Cardiac septum (tissue), 1 donor: ENCODE results near the gene NKX2-3. TPM values are rescaled to one million over a fixed set of nuclear protein-coding genes. Genes with fewer than 3 reads are reported as not detected.

Experiments used
- DNase-seq: peaks from one replicate; pipeline ENCODE4 v3.0.0-alpha.2; 2020; ENCODE audit warnings: low spot score
- intact Hi-C: fragments of 100-400 bp; cut with DNase I; formaldehyde crosslinking; loops from one replicate; pipeline ENCODE4 v1.14.0; 2022
- total RNA-seq: library from RNA; stranded (reverse); fragmentation: NEBNext Ultra II Directional; extraction: Animal tissue kit (Norgen Biotek cat#: 25700); gene quantifications from one replicate; pipeline ENCODE4 v1.2.1, GENCODE V29; 2021
- donor health status: DM: no; HTN: no; CAD: no.

Gene NKX2-3
- total RNA-seq, 1 donor from 2014 or later, result not detected

DNA sequence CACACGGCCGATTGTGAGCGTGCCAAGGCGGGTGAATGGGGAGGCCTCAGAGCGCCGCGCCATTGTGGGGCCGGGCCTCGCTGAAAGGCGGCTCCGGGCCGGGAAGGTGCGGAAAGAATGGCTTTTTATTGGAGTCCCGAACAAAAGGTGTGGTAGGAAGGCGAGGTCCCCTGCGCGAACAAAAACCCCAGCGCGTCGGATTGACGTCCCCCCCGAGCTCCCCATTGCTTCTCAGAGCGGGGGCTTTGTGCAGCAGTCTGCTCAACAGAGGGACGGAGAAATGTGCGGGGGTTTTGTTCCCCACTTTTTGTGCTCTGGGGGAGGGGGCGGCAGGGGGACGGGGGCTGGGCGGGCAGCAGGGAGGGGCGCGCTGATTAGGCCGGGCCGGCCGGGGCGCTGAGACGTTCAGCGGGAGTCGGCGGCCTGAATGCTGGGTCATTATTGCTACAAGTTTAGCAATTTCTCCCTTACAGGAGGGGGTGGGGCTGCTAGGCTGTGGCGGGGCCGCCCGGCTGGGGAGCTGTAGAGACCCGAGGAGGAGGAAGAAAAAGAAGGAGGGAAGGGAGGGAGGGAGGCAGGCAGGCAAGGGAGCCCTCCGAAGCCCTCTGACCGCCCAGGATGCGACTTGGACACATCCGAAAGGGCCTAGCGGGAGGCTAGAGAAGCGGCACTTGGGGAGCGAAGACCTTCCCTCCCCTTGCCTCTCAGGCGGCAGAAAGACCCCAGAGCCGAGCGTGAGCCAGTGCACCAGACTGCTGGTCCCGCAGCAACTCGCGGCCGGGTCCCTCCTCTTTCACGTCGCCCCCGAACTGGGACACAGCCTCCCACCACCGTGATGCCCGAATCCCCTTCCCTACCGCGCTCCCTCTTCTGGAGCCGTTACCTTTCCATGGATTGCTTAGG lies 4.6 kb downstream of the NKX2-3 start:
- DNase-seq, result no peak
- intact Hi-C loops, result no loop called here

DNA sequence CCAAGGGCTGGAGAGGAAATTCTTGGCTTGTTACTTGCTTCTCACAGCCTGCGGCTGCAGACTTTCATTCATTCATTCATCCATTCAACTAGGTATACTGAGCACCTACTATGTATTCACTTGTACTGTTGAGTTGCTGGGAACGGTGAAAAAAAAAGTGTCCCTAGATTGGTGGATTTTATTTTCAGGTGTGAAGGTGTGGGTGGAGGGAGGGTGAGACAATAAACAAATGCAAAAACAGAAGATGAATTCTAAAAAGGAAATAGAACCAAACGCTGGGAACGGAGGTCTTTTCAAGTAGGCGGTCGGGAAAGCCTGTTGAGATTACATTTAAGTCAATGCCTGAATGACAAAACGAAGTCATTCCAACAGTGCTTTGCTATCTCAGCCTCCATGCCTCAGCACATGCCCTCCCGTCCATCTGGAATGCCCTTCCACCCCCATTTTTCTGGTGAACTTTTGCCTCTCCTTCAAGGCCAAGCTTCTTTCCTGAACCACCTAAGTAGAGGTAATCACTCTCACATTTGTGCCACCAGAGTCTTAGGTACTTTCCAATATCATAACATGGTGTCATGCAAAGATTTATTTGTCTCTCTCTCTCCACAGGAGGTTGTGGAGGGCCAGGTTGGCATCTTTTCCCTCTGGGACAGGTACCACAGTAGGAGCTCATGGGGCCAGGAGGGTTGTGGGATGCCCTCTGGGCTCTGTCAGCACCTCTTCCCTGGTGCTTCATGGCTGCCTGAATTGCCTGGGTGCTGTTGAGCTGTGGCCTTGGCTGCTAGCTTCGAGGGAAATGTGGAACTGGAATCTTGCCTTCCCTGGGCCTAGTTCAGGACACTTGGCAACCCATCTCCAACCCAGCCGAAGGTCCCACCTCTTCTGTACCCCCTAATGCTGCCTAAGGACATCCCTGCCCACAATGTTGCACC lies 5.5 kb downstream of the NKX2-3 start:
- no peak for DNase-seq
- intact Hi-C loops, result no loop called here

DNA sequence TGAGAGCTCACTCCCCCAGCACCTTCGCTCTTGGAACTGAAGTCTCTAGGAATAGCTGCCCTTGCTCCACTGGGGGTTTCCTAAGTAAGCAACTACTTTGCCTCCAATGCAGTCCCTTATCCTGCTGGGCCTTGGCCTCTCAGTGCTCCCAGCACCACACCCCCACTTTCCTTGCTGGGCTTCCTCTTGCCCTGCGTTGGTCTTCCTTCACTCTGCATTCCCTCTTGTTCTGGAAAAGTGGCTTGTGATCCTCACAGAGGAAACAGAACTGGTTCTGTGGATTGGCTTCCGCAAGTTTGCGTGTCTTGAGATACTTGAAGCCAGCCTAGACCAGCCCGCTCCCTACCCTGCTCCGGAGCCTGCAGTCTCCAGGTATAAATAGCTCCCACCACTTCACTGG lies 6.4 kb downstream of the NKX2-3 start:
- intact Hi-C loops, result no loop called here
- no peak for DNase-seq

DNA sequence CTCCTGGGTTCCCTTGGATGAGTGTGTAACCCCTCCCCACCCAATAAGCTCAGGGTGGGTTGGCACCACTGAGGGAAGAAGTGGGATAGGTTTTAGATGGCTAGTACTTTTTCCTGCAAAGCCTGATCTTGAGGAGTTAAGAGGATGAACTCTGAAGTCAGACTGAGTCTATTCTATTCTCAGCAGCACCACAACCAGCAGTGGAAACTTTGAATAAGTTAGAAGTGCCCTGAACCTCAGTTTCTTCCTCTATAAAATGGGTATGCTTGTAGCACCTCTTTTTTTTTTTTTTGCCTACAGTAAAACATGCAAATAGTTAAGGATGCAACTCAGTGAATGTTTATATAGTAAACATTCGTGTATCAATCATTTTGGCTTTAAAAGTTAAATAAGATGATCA lies 7.1 kb downstream of the NKX2-3 start:
- intact Hi-C loops, result no loop called here
- DNase-seq, result no peak

DNA sequence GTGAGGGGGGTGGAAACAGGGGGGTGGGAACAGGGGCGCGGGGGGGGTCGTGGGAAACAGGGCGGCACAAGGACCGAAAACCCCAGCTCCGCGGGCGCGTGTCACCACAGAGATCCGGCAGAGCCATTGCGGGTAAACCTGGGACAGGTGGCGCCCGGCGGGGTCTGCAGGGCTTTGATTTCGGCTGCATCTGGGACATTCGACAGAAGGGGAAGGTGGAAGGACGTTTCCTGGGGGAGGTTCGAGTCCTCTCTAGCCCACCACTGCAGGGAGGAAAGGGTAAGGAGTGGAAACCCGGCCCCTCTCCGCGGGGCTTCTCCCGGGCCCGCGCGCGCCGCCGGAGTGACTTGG lies 7.5 kb downstream of the NKX2-3 start:
- intact Hi-C loops, result no loop called here
- no peak for DNase-seq

DNA sequence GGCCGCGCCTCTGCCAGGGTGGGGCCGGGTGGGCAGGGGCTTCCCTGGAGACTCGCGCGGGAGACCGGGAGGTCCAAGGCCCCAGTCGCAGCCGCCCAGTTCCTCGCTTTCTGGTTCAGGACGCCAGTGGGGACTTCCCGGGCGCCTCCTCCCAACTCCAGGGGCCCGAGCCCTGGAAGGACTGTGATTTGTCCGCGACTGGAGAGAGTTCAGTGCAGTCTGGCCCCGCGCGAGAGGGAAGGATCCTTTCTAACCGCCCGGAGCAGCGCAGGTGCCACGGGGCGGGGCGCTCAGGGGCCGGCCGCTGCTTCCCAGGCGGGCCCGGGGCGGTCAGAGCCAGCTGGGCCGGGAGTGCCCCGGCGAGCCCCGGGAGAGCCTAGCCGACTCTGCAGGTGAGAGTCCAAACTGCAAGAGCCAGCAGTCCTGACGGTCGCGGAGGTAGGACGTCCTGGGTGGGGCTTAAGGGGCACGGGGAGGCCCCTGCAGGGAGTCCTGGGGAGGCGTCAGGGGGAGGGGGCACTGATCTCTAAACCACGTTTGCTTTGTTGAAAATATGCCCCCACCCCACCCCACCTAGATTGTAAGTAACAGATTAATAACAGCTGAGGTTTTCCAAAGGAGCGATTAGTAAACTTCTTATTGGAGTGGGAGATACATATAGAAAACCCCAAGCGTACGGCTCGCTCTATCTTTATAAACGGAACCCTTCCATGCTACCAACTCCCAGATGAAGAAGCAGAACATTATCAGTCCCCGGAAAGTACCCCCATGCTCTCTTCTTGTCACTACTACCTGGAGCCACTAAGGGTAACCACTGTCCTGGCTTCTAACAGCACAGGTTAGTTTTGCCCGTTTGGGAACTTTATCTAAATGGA lies 8.2 kb downstream of the NKX2-3 start:
- no peak for DNase-seq
- intact Hi-C loops, result no loop called here

DNA sequence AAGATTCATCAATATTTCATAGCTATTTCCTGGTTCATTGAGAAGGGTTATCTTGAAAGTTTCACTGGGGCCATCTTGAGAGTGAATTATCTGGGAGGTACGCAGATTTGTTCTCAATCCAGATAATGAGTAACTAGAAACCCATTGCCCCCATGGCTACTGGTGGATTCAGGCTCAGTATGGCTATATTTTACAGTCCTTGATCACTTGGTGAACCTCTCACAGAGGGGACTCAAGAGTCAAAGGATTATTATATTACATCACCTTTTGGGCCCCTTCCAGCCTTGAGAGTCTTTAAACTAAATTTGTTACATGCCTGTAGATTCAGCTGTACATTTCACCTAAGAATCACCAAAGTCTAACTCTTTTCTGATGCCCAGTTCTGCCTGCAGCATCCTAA lies 11.6 kb downstream of the NKX2-3 start:
- no peak for DNase-seq
- intact Hi-C loops, result no loop called here

DNA sequence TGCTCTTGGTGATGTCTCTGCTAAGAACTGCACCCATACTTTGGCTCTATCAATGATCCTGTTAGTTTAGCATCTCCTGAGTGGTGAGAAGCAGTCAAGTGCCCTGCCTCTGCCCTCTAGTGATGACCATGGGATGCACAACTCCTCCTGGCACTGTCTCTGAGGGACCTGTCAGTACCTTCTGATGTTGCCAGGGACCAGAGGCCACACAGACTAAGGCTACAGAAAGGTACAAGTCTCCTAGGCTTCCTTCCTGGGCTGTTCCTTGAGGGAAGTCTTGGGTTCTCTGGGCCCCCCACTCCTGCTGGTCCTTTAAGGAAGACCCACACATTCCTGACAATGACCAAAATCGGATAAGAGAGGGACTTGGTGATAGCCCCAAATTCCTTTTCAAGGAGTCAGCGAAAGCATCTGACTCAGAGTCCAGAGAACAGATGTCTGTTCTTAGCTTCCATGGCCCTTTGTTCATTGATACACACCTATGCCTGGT lies 15.3 kb downstream of the NKX2-3 start:
- intact Hi-C loops, result no loop called here
- DNase-seq, result no peak

DNA sequence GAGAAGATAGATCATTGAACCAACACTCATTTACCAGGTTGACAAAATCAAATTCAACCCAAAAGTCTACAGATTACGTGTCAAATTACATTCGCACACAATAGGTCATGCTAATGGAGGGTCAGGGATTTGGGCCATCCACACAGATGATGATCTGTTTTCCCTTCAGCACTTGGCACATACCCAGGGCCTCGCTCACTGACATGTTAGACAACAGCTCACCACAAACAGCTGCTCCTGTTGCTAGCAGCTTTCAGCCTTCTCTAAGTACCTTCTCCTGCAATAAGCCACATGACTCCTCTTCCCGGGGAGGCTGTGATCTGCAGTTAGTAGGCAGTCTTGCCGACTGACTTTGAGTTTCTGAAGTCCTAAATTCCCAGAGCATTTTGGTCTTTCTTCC lies 18.4 kb downstream of the NKX2-3 start:
- intact Hi-C loops, result no loop called here
- DNase-seq, result no peak

DNA sequence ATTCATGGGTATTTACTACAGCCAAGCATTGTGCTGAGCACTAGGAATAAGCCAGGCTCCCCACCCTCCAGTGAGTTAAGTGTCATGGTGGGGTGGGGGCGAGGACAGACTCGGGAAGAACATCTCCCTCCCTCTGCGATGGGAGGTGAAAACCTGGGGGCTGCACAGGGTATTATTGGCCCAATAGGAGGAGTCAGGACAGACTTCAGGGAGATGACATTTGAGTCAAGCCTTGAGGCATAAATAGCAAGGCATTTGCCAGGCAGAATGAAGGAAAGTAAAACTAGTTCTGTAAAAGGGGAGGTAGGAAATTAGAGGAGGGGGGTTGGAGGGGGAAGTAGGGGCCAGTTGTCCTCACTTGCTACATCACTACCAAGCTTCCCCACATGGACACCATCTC lies 18.9 kb downstream of the NKX2-3 start:
- no peak for DNase-seq
- intact Hi-C loops, result no loop called here

DNA sequence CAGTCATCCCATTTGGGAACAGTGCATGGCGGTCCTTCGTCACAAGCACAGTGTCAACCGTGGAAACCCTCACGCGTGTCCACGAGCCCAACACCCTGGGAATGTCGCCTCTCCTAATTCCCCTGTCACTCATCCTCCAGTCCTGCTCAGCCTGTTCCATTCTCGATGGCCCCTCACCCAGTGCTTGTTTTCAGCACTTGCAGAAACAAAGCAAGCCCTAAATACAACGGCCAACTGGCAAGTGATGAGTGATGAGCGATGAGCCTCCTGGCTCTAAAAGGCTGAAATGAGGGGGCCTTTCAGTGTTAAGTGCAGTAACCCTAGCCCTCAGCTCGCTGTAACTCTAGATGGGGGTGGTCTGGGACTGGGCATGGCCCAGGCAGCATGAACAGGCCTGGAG lies 22.6 kb downstream of the NKX2-3 start:
- intact Hi-C loops, result no loop called here
- DNase-seq, result no peak

DNA sequence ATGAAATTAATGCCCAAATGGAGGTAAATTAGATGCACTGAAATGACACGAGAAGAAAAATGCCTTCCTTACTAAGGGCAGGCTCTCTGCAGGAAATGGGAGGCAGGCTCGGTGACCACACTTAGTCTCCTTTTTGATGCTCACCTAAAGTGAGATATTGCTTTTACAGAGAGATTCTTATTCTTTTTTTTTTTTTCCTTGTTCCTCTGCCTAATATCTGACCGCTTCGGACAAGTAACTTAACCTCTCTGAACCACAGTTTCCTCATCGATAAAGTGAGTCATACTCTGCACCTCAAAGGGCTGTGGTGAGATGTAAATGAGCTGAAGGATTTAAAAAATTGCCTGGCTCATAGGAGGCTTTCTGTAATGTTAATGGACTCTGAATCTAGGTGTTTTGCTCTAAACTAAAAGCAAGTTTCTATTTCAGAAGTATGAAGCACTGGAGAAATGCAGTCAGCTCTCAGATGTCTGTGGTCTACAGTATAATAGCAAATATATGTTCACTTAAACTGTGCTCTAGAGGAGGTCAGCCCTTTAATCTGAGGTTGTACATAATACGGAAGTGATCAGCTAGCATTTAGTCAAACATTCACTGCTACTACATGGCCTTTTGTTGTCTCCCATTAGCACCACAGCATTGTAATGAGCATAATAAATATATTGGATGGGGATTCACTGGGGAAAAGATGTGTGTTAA lies 23.2 kb downstream of the NKX2-3 start:
- intact Hi-C loops, result no loop called here
- DNase-seq, result no peak

DNA sequence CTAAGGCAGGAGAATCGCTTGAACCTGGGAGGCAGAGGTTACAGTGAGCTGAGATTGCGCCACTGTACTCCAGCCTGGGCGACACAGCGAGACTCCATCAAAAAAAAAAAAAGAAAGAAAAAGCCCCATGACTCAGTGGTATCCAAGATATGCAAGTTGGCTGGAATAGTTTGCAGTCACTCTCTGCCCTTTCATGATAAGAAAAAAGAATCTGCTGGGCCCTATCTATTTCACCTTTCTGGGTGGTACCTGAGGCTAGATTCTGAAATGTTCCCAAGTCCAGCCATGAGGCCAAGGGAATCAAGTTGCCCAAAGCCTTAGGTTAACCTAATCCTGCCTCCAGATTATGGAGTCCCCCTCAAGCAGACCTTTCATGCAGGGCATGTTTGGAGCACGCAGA lies 24.3 kb downstream of the NKX2-3 start:
- no peak for DNase-seq
- intact Hi-C loops, result no loop called here

DNA sequence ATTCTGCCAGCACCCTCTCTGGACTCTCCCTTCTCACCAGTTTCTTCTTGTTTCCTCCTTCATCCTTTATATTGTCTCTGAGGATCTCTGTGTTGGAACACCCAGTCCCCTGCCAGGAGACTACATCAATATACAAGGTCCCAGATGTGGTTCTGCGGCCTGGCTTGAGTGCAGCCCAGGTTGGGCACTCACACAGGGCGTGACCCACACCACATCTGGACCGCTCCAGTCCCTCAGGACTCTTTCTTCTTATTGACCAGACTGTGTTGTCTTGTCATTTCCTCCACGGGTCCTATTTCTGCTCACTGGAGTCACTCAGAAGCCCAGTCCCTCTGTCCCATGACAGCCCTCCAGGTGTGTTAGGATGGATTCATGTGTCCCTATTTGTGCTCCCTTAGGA lies 26.0 kb downstream of the NKX2-3 start:
- no peak for DNase-seq
- intact Hi-C loops, result no loop called here

DNA sequence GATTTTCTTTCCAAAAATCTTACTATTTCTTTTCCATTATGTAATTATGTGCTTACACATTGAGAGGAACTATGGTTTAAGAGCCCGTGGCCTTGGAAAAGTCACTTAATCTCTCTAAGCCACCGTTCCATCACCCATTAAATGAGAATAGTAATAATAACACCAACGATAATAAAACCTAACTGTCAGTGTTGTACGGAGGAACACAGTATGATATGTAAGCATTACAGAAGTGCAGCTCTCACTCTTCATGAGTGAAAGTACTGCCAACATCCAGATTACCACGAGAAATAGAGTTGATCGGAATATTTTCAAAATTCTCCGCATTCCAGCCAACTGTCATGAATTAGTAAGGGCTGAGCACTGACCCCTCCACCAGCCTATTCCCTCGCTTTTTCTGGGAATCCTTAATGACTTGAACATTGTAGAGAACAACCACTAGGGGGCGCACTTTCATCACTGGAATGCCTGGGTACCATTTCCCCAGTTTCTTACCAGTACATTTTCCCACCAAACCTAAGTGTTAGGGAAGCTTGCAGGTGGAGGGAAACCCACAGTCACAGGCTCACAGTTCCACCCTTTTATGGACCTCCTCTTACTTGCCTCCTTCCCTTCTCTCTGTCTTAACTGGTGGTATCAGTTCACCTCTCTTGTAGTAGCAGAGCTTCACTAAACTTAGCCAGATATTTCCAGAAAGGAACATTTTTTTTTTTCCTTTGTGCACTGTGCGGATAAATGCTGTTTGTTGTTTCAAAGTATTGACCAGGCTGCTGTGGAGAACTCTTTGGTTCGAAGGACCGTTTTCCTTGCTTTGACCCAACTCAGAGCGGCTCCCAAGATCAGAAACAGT lies 27.8 kb downstream of the NKX2-3 start:
- intact Hi-C loops, result no loop called here

DNA sequence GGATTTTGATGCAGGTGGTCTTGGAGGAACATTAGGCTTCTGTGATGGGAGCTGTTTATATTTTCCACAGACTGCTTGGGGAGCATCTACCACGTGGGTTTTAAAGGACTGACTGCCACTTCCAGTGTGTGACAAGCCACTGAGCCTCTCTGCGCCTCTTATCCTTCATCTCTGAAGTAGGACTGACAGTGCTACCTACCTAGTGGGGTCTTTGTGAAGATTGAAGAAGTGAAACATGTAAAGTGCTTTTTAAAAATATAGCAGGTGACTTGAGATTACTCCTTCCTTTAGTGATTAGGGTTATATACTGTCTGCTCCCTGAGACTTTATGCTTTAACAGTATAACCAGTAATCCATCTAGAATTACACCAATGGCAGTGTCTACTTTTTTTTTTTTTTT lies 29.9 kb downstream of the NKX2-3 start:
- no peak for DNase-seq
- intact Hi-C loops, result no loop called here

More for the DNA sequence above, 27.8 kb downstream of the NKX2-3 start:
- DNase-seq, result no peak

DNA sequence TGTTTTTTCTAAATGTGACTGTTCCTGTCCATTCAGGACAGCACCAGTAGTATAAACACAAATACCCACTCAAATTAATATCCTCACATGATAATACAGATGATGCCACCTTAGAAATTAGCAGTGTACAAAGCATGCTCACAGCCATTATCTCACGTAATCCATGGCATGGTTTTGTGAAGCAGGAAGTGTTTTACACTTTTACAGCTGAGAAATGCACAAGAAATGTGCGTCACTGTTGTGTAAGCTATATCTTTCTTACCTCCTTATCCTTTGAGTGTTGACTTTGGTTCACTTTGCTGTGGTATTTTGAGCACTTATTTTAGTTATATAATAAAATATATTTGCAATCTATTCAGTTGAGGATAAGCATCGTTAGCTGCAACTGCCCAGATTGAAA lies 31.6 kb downstream of the NKX2-3 start:
- DNase-seq, result no peak
- intact Hi-C loops, result no loop called here

DNA sequence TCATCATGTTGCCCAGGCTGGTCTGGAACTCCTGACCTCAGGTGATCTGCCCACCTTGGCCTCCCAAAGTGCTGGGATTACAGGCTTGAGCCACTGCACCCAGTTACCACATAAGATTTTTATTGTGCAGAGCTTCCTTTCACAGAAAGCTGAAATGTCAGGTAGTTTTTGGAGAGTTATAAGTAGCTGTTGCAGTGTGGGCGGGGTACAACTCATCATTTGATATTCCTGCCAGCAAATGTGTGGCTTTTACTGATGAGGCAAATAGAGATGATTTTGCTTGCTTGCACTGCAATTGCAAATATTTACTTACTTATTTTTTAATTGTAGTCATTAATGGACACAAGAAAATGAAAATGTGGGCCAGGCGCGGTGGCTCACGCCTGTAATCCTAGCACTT lies 32.4 kb downstream of the NKX2-3 start:
- no peak for DNase-seq
- intact Hi-C loops, result no loop called here
